Vagina (tissue), 2 donors: ENCODE measurements around the gene TEX51.

Source experiments
- CTCF ChIP-seq, 3 experiments: fragments of 450-650 bp in 2 of 3; fragments of 200-600 bp in 1 of 3; sonication (generic) in 1 of 3; IDR thresholded peaks; one replicate each; pipeline ENCODE4 v1.5.1; 2017 to 2019; ENCODE audit warnings: antibody characterized with exemption in 3 of 3, mild to moderate bottlenecking in 2 of 3, moderate library complexity in 2 of 3
- POLR2A ChIP-seq, 2 donors: fragments of 450-650 bp; IDR thresholded peaks; one replicate each; pipeline ENCODE4 v1.6.1; 2017; ENCODE audit warnings: antibody characterized with exemption in 2 of 2, mild to moderate bottlenecking in 2 of 2, moderate library complexity in 2 of 2

- TF ChIP-seq POLR2A (IDR thresholded peaks at IDR 0.05) (no peak), CTCF (IDR thresholded peaks at IDR 0.05) (no peak)
These were observed 51.8 kb downstream of the TEX51 start for GRCh38 chr2:126950504-126950903.
